ENCODE data around the gene KCNJ8.

GRCh38 chr12:21771311-21771710 lies 3.2 kb downstream of the KCNJ8 start:
- TF ChIP-seq EZH2phosphoT487 (IDR thresholded peaks at IDR 0.05; ENCODE audit: borderline replicate concordance, low read length), result no peak
- TF ChIP-seq, protein P1, sequence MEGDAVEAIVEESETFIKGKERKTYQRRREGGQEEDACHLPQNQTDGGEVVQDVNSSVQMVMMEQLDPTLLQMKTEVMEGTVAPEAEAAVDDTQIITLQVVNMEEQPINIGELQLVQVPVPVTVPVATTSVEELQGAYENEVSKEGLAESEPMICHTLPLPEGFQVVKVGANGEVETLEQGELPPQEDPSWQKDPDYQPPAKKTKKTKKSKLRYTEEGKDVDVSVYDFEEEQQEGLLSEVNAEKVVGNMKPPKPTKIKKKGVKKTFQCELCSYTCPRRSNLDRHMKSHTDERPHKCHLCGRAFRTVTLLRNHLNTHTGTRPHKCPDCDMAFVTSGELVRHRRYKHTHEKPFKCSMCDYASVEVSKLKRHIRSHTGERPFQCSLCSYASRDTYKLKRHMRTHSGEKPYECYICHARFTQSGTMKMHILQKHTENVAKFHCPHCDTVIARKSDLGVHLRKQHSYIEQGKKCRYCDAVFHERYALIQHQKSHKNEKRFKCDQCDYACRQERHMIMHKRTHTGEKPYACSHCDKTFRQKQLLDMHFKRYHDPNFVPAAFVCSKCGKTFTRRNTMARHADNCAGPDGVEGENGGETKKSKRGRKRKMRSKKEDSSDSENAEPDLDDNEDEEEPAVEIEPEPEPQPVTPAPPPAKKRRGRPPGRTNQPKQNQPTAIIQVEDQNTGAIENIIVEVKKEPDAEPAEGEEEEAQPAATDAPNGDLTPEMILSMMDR (conservative IDR thresholded peaks at IDR 0.05; ENCODE audit: low read depth, low read length), result no peak

All from PC-3 (cell line).